GM18499 (cell line): ENCODE results near the gene NVL.

Source experiments
- ATAC-seq: cut with Tn5 transposase; IDR thresholded peaks from one replicate; pipeline ENCODE4 v1.9.1; 2021; ENCODE audit warnings: moderate number of reproducible peaks; ENCODE audit not compliant: insufficient read depth, unreplicated experiment

The NVL gene

GRCh38 chr1:224201853-224202252, 128.1 kb downstream of the NVL start:
- no peak for ATAC-seq

GRCh38 chr1:224201383-224201782, 128.6 kb downstream of the NVL start:
- no peak for ATAC-seq

GRCh38 chr1:224199679-224200078, 130.3 kb downstream of the NVL start:
- ATAC-seq, result no peak

GRCh38 chr1:224198572-224198971, 131.4 kb downstream of the NVL start:
- ATAC-seq, result no peak

- ATAC-seq, result no peak
These were observed 133.0 kb downstream of the NVL start for GRCh38 chr1:224196813-224197600.

- ATAC-seq, result no peak
These were observed 136.5 kb downstream of the NVL start for GRCh38 chr1:224193319-224193966.

GRCh38 chr1:224192082-224192788, 137.7 kb downstream of the NVL start:
- ATAC-seq, result no peak

GRCh38 chr1:224189561-224189960, 140.4 kb downstream of the NVL start:
- no peak for ATAC-seq

- no peak for ATAC-seq
These were observed 141.7 kb downstream of the NVL start for GRCh38 chr1:224188286-224188685.

GRCh38 chr1:224185208-224185607, 144.8 kb downstream of the NVL start:
- no peak for ATAC-seq

GRCh38 chr1:224183591-224184312, 146.2 kb downstream of the NVL start:
- ATAC-seq, result peak; percentile 24

- ATAC-seq, result peak; percentile 30
These were observed 146.9 kb downstream of the NVL start, which contains the start of gene DEGS1 for GRCh38 chr1:224182866-224183590. Gene DEGS1, plus strand, starts transcription at chr1:224183240. Its CDS starts 97 bp downstream, at chr1:224183337.

GRCh38 chr1:224182057-224182865, 147.7 kb downstream of the NVL start:
- ATAC-seq, result peak; percentile 38

GRCh38 chr1:224181453-224181810, 148.5 kb downstream of the NVL start:
- ATAC-seq, result no peak

- no peak for ATAC-seq
These were observed 149.1 kb downstream of the NVL start for GRCh38 chr1:224180783-224181452.

GRCh38 chr1:224178894-224179293, 151.1 kb downstream of the NVL start:
- no peak for ATAC-seq

- no peak for ATAC-seq
These were observed 152.5 kb downstream of the NVL start for GRCh38 chr1:224177356-224177999.
